IPS-18c (cell line): ENCODE data around the gene OR51D1.

Experiments used
- H3K4me3 ChIP-seq: 2 replicates; pipeline ENCODE4 v1.7.0; 2013; ENCODE audit warnings: low read depth, mild to moderate bottlenecking, low read length, moderate library complexity; ENCODE audit not compliant: insufficient read depth
- H3K9me3 ChIP-seq: one replicate; pipeline ENCODE4 v1.6.1; 2013; ENCODE audit warnings: mild to moderate bottlenecking, low read length, moderate library complexity; ENCODE audit not compliant: control insufficient read depth, insufficient read depth

OR51D1 gene

GRCh38 chr11:4682623-4683419, 45.5 kb downstream of the OR51D1 start:
- Histone ChIP-seq H3K9me3 (no peaks in the 10 kb centered on the region), H3K4me3 (no peak overlapping the region)

GRCh38 chr11:4684631-4685285, 47.5 kb downstream of the OR51D1 start:
- Histone ChIP-seq H3K9me3 (no peaks in the 10 kb centered on the region), H3K4me3 (no peak overlapping the region)
